Endodermal cell (in vitro differentiated cells): Measurements from ENCODE around the gene PRPF6. TPM values are rescaled to one million over a fixed set of nuclear protein-coding genes. Genes with fewer than 3 reads are reported as not detected.

Source experiments
- DNase-seq: peaks from one replicate; pipeline ENCODE4 v3.0.0-alpha.2; 2017
- H3K27ac ChIP-seq: 2 replicates; pipeline ENCODE4 v1.5.1; 2013; ENCODE audit warnings: mild to moderate bottlenecking, low read depth, low read length, moderate library complexity
- H3K27me3 ChIP-seq: 2 replicates; pipeline ENCODE4 v1.6.1; 2013; ENCODE audit warnings: mild to moderate bottlenecking, low read length, moderate library complexity; ENCODE audit not compliant: insufficient read depth, control insufficient read depth, poor library complexity, severe bottlenecking
- H3K36me3 ChIP-seq: 2 replicates; pipeline ENCODE4 v1.7.0; 2013; ENCODE audit warnings: mild to moderate bottlenecking, low read length, moderate library complexity; ENCODE audit not compliant: control insufficient read depth, insufficient read depth
- H3K4me1 ChIP-seq: one replicate; pipeline ENCODE4 v1.7.0; 2013; ENCODE audit warnings: low read length; ENCODE audit not compliant: control insufficient read depth, insufficient read depth
- H3K4me3 ChIP-seq: 2 replicates; pipeline ENCODE4 v1.5.1; 2013; ENCODE audit warnings: mild to moderate bottlenecking, low read length, moderate library complexity
- H3K9ac ChIP-seq: 2 replicates; pipeline ENCODE4 v1.6.1; 2013; ENCODE audit warnings: mild to moderate bottlenecking, low read length, moderate library complexity; ENCODE audit not compliant: poor library complexity, severe bottlenecking; ENCODE audit errors: extremely low read depth
- H3K9me3 ChIP-seq: 2 replicates; pipeline ENCODE4 v1.6.1; 2013; ENCODE audit warnings: mild to moderate bottlenecking, low read length, moderate library complexity; ENCODE audit not compliant: control insufficient read depth
- H3K27ac Mint-ChIP-seq: 2 replicates; pipeline ENCODE4 v1.8.0; 2020; ENCODE audit warnings: mixed read lengths
- H3K27me3 Mint-ChIP-seq: 2 replicates; pipeline ENCODE4 v1.8.0; 2021; ENCODE audit warnings: mild to moderate bottlenecking, mixed read lengths; ENCODE audit not compliant: insufficient read depth
- H3K36me3 Mint-ChIP-seq: 2 replicates; pipeline ENCODE4 v1.8.0; 2020; ENCODE audit warnings: low read depth, mixed read lengths
- H3K4me1 Mint-ChIP-seq: 2 replicates; pipeline ENCODE4 v1.8.0; 2020; ENCODE audit warnings: mixed read lengths
- H3K4me3 Mint-ChIP-seq: 2 replicates; pipeline ENCODE4 v1.8.0; 2020; ENCODE audit warnings: mild to moderate bottlenecking, moderate library complexity, mixed read lengths
- H3K9me3 Mint-ChIP-seq: 2 replicates; pipeline ENCODE4 v1.8.0; 2020; ENCODE audit warnings: mild to moderate bottlenecking, mixed read lengths
- WGBS, 2 experiments: methylation state at CpG; one replicate each; pipeline versions ENCODE4 v1.1.5 to v1.1.7; 2013; ENCODE audit warnings: missing lambda C conversion rate in 2 of 2, mixed read lengths in 1 of 2; ENCODE audit not compliant: insufficient coverage in 1 of 2, insufficient read length in 1 of 2; 5-methylcytosine and 5-hydroxymethylcytosine counted together
- total RNA-seq, 2 donors: library from RNA; stranded (reverse); fragmentation: NEBNext Ultra II Directional in 1 of 2; extraction: Animal tissue kit (Norgen Biotek cat#: 25700) in 1 of 2; gene quantifications; 2 replicates in 1 of 2; 3 replicates in 1 of 2; pipeline ENCODE4 v1.2.1, GENCODE V29; 2021
- TF ChIP-seq, protein P1 (sequence below): fragments of 200-600 bp; sonication (generic); conservative IDR thresholded peaks from 2 replicates; pipeline ENCODE4 v1.5.0; 2021; ENCODE audit warnings: antibody characterized with exemption, mild to moderate bottlenecking

PRPF6 gene
- total RNA-seq, 2 donors from 2014 or later, result 73.3 to 73.9 TPM

DNA sequence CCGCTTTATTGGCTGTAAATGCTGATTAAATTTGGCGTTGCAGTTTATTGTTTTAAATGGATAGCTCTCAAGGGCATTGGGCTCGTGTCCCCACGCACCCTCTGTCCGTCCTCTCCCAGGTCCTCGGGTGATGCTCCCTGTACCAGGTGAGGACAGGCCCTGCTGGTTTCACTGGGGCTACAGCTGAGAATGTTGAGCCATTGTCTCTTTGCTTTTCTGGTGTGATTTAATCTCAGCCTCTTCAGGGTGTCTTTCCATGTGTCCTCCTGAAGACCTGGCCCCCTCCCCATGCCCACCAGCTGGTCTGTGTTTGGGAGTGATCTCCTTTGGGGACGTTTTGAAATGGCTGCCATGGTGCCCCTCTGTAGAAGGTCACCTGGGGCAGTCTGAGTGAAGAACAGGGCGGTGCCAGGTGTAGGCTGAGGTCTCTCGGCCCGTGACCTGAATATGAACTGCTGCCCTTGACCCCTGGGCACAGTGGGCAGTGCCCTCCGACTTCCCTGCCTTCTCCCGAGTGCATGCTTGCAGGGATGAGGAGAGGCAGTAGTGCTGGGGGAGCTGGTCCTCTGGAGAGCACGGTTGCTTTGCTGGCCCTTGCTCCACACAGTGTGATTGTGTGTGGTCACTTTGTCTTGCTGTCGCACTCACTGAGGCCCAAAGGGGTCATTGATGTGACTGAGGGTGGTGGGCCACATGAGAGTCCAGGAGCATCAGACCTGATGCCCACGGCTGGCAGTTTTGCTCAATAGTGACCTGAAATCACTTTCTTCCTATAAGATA lies 42.6 kb downstream of the PRPF6 start:
- no peak overlapping the region for H3K4me3 Mint-ChIP-seq
- H3K9me3 Mint-ChIP-seq, result no peaks in the 10 kb centered on the region
- H3K36me3 Mint-ChIP-seq, result peaks cover 77% of the 10 kb centered on the region
- 95 to 98% methylated on average over 7 to 15 of the region's 15 CpGs for WGBS, 2 experiments
- H3K27ac ChIP-seq, result no peak overlapping the region
- no peak for DNase-seq
- H3K9me3 ChIP-seq, result no peaks in the 10 kb centered on the region
- no peak overlapping the region for H3K4me3 ChIP-seq
- no peaks in the 10 kb centered on the region for H3K27me3 Mint-ChIP-seq
- TF ChIP-seq, protein P1, sequence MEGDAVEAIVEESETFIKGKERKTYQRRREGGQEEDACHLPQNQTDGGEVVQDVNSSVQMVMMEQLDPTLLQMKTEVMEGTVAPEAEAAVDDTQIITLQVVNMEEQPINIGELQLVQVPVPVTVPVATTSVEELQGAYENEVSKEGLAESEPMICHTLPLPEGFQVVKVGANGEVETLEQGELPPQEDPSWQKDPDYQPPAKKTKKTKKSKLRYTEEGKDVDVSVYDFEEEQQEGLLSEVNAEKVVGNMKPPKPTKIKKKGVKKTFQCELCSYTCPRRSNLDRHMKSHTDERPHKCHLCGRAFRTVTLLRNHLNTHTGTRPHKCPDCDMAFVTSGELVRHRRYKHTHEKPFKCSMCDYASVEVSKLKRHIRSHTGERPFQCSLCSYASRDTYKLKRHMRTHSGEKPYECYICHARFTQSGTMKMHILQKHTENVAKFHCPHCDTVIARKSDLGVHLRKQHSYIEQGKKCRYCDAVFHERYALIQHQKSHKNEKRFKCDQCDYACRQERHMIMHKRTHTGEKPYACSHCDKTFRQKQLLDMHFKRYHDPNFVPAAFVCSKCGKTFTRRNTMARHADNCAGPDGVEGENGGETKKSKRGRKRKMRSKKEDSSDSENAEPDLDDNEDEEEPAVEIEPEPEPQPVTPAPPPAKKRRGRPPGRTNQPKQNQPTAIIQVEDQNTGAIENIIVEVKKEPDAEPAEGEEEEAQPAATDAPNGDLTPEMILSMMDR, result no peak
- no peaks in the 10 kb centered on the region for H3K4me1 ChIP-seq
- peak overlapping the region; percentile 10 for H3K27ac Mint-ChIP-seq
- H3K9ac ChIP-seq, result no peak overlapping the region
- no peaks in the 10 kb centered on the region for H3K4me1 Mint-ChIP-seq
- no peaks in the 10 kb centered on the region for H3K27me3 ChIP-seq
- peaks cover 70% of the 10 kb centered on the region for H3K36me3 ChIP-seq

- Mint-ChIP-seq H3K4me3 (no peak overlapping the region), H3K27ac (no peak overlapping the region), H3K4me1 (no peaks in the 10 kb centered on the region), H3K9me3 (no peaks in the 10 kb centered on the region), H3K36me3 (peaks cover 75% of the 10 kb centered on the region), H3K27me3 (no peaks in the 10 kb centered on the region)
- H3K9ac ChIP-seq, result no peak overlapping the region
- no peaks in the 10 kb centered on the region for H3K4me1 ChIP-seq
- DNase-seq, result peak; percentile 36
- H3K27me3 ChIP-seq, result no peaks in the 10 kb centered on the region
- TF ChIP-seq, protein P1, result no peak
- H3K27ac ChIP-seq, result no peak overlapping the region
- 94 to 100% methylated on average over 5 to 17 of the region's 17 CpGs for WGBS, 2 experiments
- no peak overlapping the region for H3K4me3 ChIP-seq
- H3K9me3 ChIP-seq, result no peaks in the 10 kb centered on the region
- H3K36me3 ChIP-seq, result peaks cover 69% of the 10 kb centered on the region
Observed at GRCh38 chr20:64024141-64024990, 43.4 kb downstream of the PRPF6 start.

- Histone ChIP-seq H3K4me3 (no peak overlapping the region), H3K9ac (no peak overlapping the region), H3K4me1 (peaks cover 2% of the 10 kb centered on the region), H3K9me3 (no peaks in the 10 kb centered on the region), H3K27ac (no peak overlapping the region), H3K36me3 (peaks cover 72% of the 10 kb centered on the region), H3K27me3 (no peaks in the 10 kb centered on the region)
- Mint-ChIP-seq H3K27me3 (no peaks in the 10 kb centered on the region), H3K9me3 (no peaks in the 10 kb centered on the region), H3K27ac (no peak overlapping the region), H3K4me1 (peaks cover 8% of the 10 kb centered on the region), H3K36me3 (peaks cover 76% of the 10 kb centered on the region), H3K4me3 (no peak overlapping the region)
- 94 to 95% methylated on average over 18 of the region's 18 CpGs for WGBS, 2 experiments
- peak; percentile 30 for DNase-seq
- TF ChIP-seq, protein P1, result no peak
Observed at GRCh38 chr20:64025101-64025825, 44.3 kb downstream of the PRPF6 start.
